Effector memory CD8-positive, alpha-beta T cell (primary cell): ENCODE data around the gene SART1.
"Not testable (repeated sequence)": the region's sequence is repeated elsewhere in the genome, so short reads cannot be mapped to it uniquely, and the experiment has no call there.

Experiments used
- ATAC-seq: fragments of 150-1000 bp; cut with Tn5 transposase; replicated peaks from 2 replicates; pipeline ENCODE4 v1.10.0; 2021; ENCODE audit warnings: mild to moderate bottlenecking, moderate library complexity
- DNase-seq, 3 experiments: peaks; one replicate each; pipeline ENCODE4 v3.0.0; 2021
- H3K27ac Mint-ChIP-seq, 2 donors: one replicate each; pipeline ENCODE4 v1.8.0; 2022; ENCODE audit warnings: mild to moderate bottlenecking in 2 of 2, mixed read lengths in 2 of 2, moderate library complexity in 2 of 2
- H3K27me3 Mint-ChIP-seq, 2 donors: one replicate each; pipeline ENCODE4 v1.8.0; 2022; ENCODE audit warnings: mixed read lengths in 2 of 2
- H3K36me3 Mint-ChIP-seq: one replicate; pipeline ENCODE4 v1.8.0; 2022; ENCODE audit warnings: mild to moderate bottlenecking, moderate library complexity, mixed read lengths; ENCODE audit not compliant: insufficient read depth
- H3K4me1 Mint-ChIP-seq, 2 donors: one replicate each; pipeline ENCODE4 v1.8.0; 2022; ENCODE audit warnings: low read depth in 2 of 2, mixed read lengths in 2 of 2
- H3K4me3 Mint-ChIP-seq, 2 donors: one replicate each; pipeline ENCODE4 v1.8.0; 2022; ENCODE audit warnings: mild to moderate bottlenecking in 2 of 2, mixed read lengths in 2 of 2, moderate library complexity in 2 of 2
- H3K9me3 Mint-ChIP-seq, 2 donors: one replicate each; pipeline ENCODE4 v1.8.0; 2022; ENCODE audit warnings: mixed read lengths in 2 of 2

The SART1 gene

GRCh38 chr11:65944191-65944590 lies 17.3 kb upstream of the SART1 start:
- H3K4me1 Mint-ChIP-seq: no peaks in the 10 kb centered on the region
- H3K27me3 Mint-ChIP-seq: peaks cover 0 to 7% of the 10 kb centered on the region in 2 donors
- no peak for ATAC-seq
- no peak overlapping the region for H3K27ac Mint-ChIP-seq
- DNase-seq: no peak
- H3K36me3 Mint-ChIP-seq: no peaks in the 10 kb centered on the region
- no peaks in the 10 kb centered on the region for H3K9me3 Mint-ChIP-seq
- H3K4me3 Mint-ChIP-seq: no peak overlapping the region

- H3K36me3 Mint-ChIP-seq: no peaks in the 10 kb centered on the region
- H3K4me1 Mint-ChIP-seq: no peaks in the 10 kb centered on the region
- no peak overlapping the region for H3K27ac Mint-ChIP-seq
- no peak overlapping the region for H3K4me3 Mint-ChIP-seq
- DNase-seq (no peak), ATAC-seq (no peak)
- peaks cover 0 to 7% of the 10 kb centered on the region in 2 donors for H3K27me3 Mint-ChIP-seq
- no peaks in the 10 kb centered on the region for H3K9me3 Mint-ChIP-seq
Observed at GRCh38 chr11:65944767-65945166, 16.8 kb upstream of the SART1 start.

GRCh38 chr11:65945430-65945911 lies 16.1 kb upstream of the SART1 start, which contains the start of gene TSGA10IP:
TSS of gene TSGA10IP (plus strand) at chr11:65945480. CDS start at chr11:65945676, 196 bp downstream.
- Mint-ChIP-seq H3K4me3 (no peak within 1 kb of the TSS), H3K27me3 (peaks cover 0 to 7% of the 10 kb centered on the region in 2 donors), H3K27ac (no peak within 1 kb of the TSS), H3K36me3 (no peaks in the 10 kb centered on the region), H3K9me3 (no peaks in the 10 kb centered on the region), H3K4me1 (no peaks in the 10 kb centered on the region)
- DNase-seq (no peak), ATAC-seq (no peak)

- H3K4me1 Mint-ChIP-seq: no peaks in the 10 kb centered on the region
- H3K9me3 Mint-ChIP-seq: no peaks in the 10 kb centered on the region
- ATAC-seq: no peak
- no peak overlapping the region for H3K27ac Mint-ChIP-seq
- no peak overlapping the region for H3K4me3 Mint-ChIP-seq
- H3K36me3 Mint-ChIP-seq: no peaks in the 10 kb centered on the region
- peaks cover 0 to 6% of the 10 kb centered on the region in 2 donors for H3K27me3 Mint-ChIP-seq
- DNase-seq: no peak
Observed at GRCh38 chr11:65945941-65946558, 15.5 kb upstream of the SART1 start.

- no peak for ATAC-seq
- no peaks in the 10 kb centered on the region for H3K36me3 Mint-ChIP-seq
- no peak overlapping the region for H3K4me3 Mint-ChIP-seq
- no peaks in the 10 kb centered on the region for H3K4me1 Mint-ChIP-seq
- no peak for DNase-seq
- no peaks in the 10 kb centered on the region for H3K9me3 Mint-ChIP-seq
- H3K27ac Mint-ChIP-seq: no peak overlapping the region
- H3K27me3 Mint-ChIP-seq: peaks cover 0 to under 1% of the 10 kb centered on the region in 2 donors
Observed at GRCh38 chr11:65946655-65947054, 14.9 kb upstream of the SART1 start.

- Mint-ChIP-seq H3K27me3 (no peaks in the 10 kb centered on the region), H3K9me3 (no peaks in the 10 kb centered on the region), H3K27ac (no peak overlapping the region), H3K4me1 (no peaks in the 10 kb centered on the region), H3K36me3 (no peaks in the 10 kb centered on the region), H3K4me3 (no peak overlapping the region)
- ATAC-seq (no peak), DNase-seq (no peak)
Observed at GRCh38 chr11:65947133-65947532, 14.4 kb upstream of the SART1 start.

- DNase-seq: no peak
- no peak for ATAC-seq
- H3K4me1 Mint-ChIP-seq: no peaks in the 10 kb centered on the region
- no peak overlapping the region for H3K27ac Mint-ChIP-seq
- H3K36me3 Mint-ChIP-seq: no peaks in the 10 kb centered on the region
- no peak overlapping the region for H3K4me3 Mint-ChIP-seq
- no peaks in the 10 kb centered on the region for H3K9me3 Mint-ChIP-seq
- no peaks in the 10 kb centered on the region for H3K27me3 Mint-ChIP-seq
Observed at GRCh38 chr11:65947603-65948125, 13.9 kb upstream of the SART1 start.

GRCh38 chr11:65950711-65951110 lies 10.8 kb upstream of the SART1 start:
- not testable (repeated sequence) for H3K4me1 Mint-ChIP-seq, H3K36me3 Mint-ChIP-seq, H3K4me3 Mint-ChIP-seq, H3K27ac Mint-ChIP-seq, H3K27me3 Mint-ChIP-seq, H3K9me3 Mint-ChIP-seq, ATAC-seq, DNase-seq

GRCh38 chr11:65951641-65952040 lies 9.9 kb upstream of the SART1 start:
- DNase-seq, H3K4me3 Mint-ChIP-seq, H3K27ac Mint-ChIP-seq, H3K4me1 Mint-ChIP-seq, H3K27me3 Mint-ChIP-seq, H3K9me3 Mint-ChIP-seq, ATAC-seq, H3K36me3 Mint-ChIP-seq: not testable (repeated sequence)

GRCh38 chr11:65952052-65952521 lies 9.4 kb upstream of the SART1 start:
- ATAC-seq: no peak
- DNase-seq: no peak
- Mint-ChIP-seq H3K9me3 (no peaks in the 10 kb centered on the region), H3K4me3 (no peak overlapping the region), H3K36me3 (peaks cover 2% of the 10 kb centered on the region), H3K4me1 (no peaks in the 10 kb centered on the region), H3K27me3 (no peaks in the 10 kb centered on the region), H3K27ac (no peak overlapping the region)

GRCh38 chr11:65953471-65953870 lies 8.1 kb upstream of the SART1 start:
- H3K36me3 Mint-ChIP-seq: peaks cover 3% of the 10 kb centered on the region
- no peaks in the 10 kb centered on the region for H3K9me3 Mint-ChIP-seq
- H3K4me3 Mint-ChIP-seq: no peak overlapping the region
- ATAC-seq: no peak
- no peaks in the 10 kb centered on the region for H3K27me3 Mint-ChIP-seq
- no peak for DNase-seq
- no peak overlapping the region for H3K27ac Mint-ChIP-seq
- H3K4me1 Mint-ChIP-seq: no peaks in the 10 kb centered on the region

- H3K4me3 Mint-ChIP-seq: no peak overlapping the region
- H3K36me3 Mint-ChIP-seq: peaks cover 3% of the 10 kb centered on the region
- H3K27ac Mint-ChIP-seq: no peak overlapping the region
- no peaks in the 10 kb centered on the region for H3K27me3 Mint-ChIP-seq
- no peak for DNase-seq
- no peak for ATAC-seq
- H3K4me1 Mint-ChIP-seq: no peaks in the 10 kb centered on the region
- H3K9me3 Mint-ChIP-seq: no peaks in the 10 kb centered on the region
Observed at GRCh38 chr11:65954771-65955170, 6.8 kb upstream of the SART1 start.

- Mint-ChIP-seq H3K4me1 (peaks cover 20 to 22% of the 10 kb centered on the region in 2 donors), H3K9me3 (no peaks in the 10 kb centered on the region), H3K4me3 (no peak overlapping the region), H3K36me3 (peaks cover 21% of the 10 kb centered on the region), H3K27ac (no peak overlapping the region), H3K27me3 (no peaks in the 10 kb centered on the region)
- no peak for ATAC-seq
- no peak for DNase-seq
Observed at GRCh38 chr11:65958291-65958690, 3.2 kb upstream of the SART1 start.

GRCh38 chr11:65958774-65959420 lies 2.6 kb upstream of the SART1 start:
- no peak overlapping the region for H3K4me3 Mint-ChIP-seq
- no peaks in the 10 kb centered on the region for H3K9me3 Mint-ChIP-seq
- H3K27me3 Mint-ChIP-seq: no peaks in the 10 kb centered on the region
- H3K36me3 Mint-ChIP-seq: peaks cover 25% of the 10 kb centered on the region
- no peak for DNase-seq
- H3K27ac Mint-ChIP-seq: no peak overlapping the region
- no peak for ATAC-seq
- H3K4me1 Mint-ChIP-seq: peaks cover 20 to 25% of the 10 kb centered on the region in 2 donors
